GM10248 (cell line): ENCODE data around the gene KLHL10.
"Not testable (repeated sequence)": the region's sequence is repeated elsewhere in the genome, so short reads cannot be mapped to it uniquely, and the experiment has no call there.

Source experiments
- CTCF ChIA-PET: fragments of 300-600 bp; sonication (Branson Sonifier 250); formaldehyde crosslinking; extraction: SDS; loops from one replicate; lab custom pipeline; 2021; ENCODE audit warnings: antibody characterized with exemption; lab: Yijun Ruan, JAX
- POLR2A ChIA-PET: fragments of 350-650 bp; sonication (Branson Sonifier 250); formaldehyde crosslinking; extraction: SDS; loops from one replicate; lab custom pipeline; 2020; ENCODE audit warnings: antibody characterized with exemption; lab: Yijun Ruan, JAX
- DNase-seq: peaks from one replicate; pipeline ENCODE4 v3.0.0; 2012; ENCODE audit errors: extremely low spot score
- CTCF ChIP-seq: IDR thresholded peaks from 2 replicates; pipeline ENCODE4 v1.5.1; 2012; ENCODE audit warnings: mild to moderate bottlenecking, low read depth; ENCODE audit errors: extremely low read depth, missing control alignments, control extremely low read depth

The KLHL10 gene

GRCh38 chr17:41822216-41823140 is 15.1 kb upstream of the KLHL10 start:
- no peak for TF ChIP-seq CTCF
- POLR2A ChIA-PET = interaction anchor here (0.6 kb wide), 1 partner anchor 27 kb away, joined by 4 read pairs; no protein-coding TSS in a partner anchor
- DNase-seq = no peak
- CTCF ChIA-PET = interaction anchor here (1.3 to 2.4 kb wide), 2 partner anchors 11 to 244 kb away, joined by 3 to 9 read pairs; partner anchors contain the start of gene P3H4

- CTCF ChIA-PET = interaction anchor here (2.4 kb wide), 1 partner anchor 12 kb away, joined by 9 read pairs; the partner anchor contains the start of gene P3H4
- no peak for TF ChIP-seq CTCF
- POLR2A ChIA-PET = interaction anchor here (0.6 kb wide), 2 partner anchors 28 to 29 kb away, joined by 3 to 4 read pairs; no protein-coding TSS in a partner anchor
- DNase-seq = no peak
These were observed 14.5 kb upstream of the KLHL10 start for GRCh38 chr17:41823141-41823524.

GRCh38 chr17:41823580-41823979 is 14.0 kb upstream of the KLHL10 start:
- DNase-seq = no peak
- no peak for TF ChIP-seq CTCF
- CTCF ChIA-PET = interaction anchor here (0.7 kb wide), 1 partner anchor 12 kb away, joined by 3 read pairs; the partner anchor contains the start of gene P3H4

GRCh38 chr17:41824086-41824485 is 13.5 kb upstream of the KLHL10 start:
- POLR2A ChIA-PET = no interaction called here
- CTCF ChIA-PET = interaction anchor here (0.7 kb wide), 1 partner anchor 12 kb away, joined by 3 read pairs; the partner anchor contains the start of gene P3H4
- no peak for TF ChIP-seq CTCF
- DNase-seq = no peak

More at GRCh38 chr17:41823580-41823979, 14.0 kb upstream of the KLHL10 start:
- POLR2A ChIA-PET = interaction anchor here (0.6 kb wide), 2 partner anchors 28 to 29 kb away, joined by 3 to 4 read pairs; no protein-coding TSS in a partner anchor

GRCh38 chr17:41825175-41825845 is 12.3 kb upstream of the KLHL10 start:
- no peak for TF ChIP-seq CTCF
- ChIA-PET POLR2A (no interaction called here), CTCF (interaction anchor here (1.5 kb wide), 1 partner anchor 11 kb away, joined by 3 read pairs; no protein-coding TSS in a partner anchor)
- no peak for DNase-seq

GRCh38 chr17:41829961-41830360 is 7.7 kb upstream of the KLHL10 start:
- CTCF ChIA-PET = interaction anchor here (0.9 to 1.9 kb wide), 5 partner anchors 11 to 92 kb away, joined by 3 to 5 read pairs (median 4); partner anchors contain the start of gene P3H4
- DNase-seq, POLR2A ChIA-PET: not testable (repeated sequence)
